ENCODE results near the gene APOA5. TPM values are rescaled to one million over a fixed set of nuclear protein-coding genes. Genes with fewer than 3 reads are reported as not detected.
"Not testable (repeated sequence)": the region's sequence is repeated elsewhere in the genome, so short reads cannot be mapped to it uniquely, and the experiment has no call there.

APOA5 gene
- total RNA-seq, 1 donor: not detected

DNA sequence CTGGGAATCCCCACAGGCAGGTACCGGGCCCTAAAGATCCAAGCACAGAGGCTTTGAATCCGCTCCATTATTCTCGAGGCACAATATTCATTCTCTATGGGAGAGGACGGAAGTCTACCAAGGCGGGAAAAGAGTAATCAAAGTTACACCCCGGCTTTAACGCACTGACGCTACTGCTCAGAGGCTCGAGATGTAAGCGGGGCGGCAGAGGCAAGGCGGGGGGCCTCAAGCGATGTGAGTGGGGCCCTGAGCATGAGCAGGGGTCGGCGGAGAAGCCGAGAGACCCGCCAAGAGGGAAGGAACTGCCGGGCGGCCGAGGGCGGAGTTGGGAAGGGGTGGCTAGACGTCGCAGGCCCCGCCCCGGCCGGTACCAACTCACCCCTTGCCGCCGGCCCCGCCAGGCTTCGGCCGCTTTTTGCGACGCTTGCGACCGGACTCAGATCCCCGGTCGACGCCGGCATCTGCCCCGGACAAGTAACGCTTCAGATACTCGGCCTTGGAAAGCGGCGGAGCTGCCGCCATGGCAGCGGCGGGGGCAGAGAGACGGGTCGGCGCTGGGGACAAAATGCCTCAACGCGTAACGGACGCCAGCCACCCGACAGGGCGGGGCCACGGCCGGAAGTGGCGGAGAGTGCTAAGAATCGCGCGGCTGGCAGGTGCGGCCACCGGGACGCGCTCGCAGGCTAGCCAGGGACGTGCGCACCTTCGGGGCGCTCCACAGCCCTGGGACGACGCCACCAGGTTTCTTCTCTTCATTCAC lies 19.1 kb downstream of the APOA5 start, which contains the start of gene BUD13:
BUD13 (minus strand) TSS at position 545 of the 760 bp plus-strand sequence; CDS start at position 522, 23 bp downstream.
- DNase-seq (ENCODE audit: low read depth): peak; percentile 82
- TF ChIP-seq, protein P1, sequence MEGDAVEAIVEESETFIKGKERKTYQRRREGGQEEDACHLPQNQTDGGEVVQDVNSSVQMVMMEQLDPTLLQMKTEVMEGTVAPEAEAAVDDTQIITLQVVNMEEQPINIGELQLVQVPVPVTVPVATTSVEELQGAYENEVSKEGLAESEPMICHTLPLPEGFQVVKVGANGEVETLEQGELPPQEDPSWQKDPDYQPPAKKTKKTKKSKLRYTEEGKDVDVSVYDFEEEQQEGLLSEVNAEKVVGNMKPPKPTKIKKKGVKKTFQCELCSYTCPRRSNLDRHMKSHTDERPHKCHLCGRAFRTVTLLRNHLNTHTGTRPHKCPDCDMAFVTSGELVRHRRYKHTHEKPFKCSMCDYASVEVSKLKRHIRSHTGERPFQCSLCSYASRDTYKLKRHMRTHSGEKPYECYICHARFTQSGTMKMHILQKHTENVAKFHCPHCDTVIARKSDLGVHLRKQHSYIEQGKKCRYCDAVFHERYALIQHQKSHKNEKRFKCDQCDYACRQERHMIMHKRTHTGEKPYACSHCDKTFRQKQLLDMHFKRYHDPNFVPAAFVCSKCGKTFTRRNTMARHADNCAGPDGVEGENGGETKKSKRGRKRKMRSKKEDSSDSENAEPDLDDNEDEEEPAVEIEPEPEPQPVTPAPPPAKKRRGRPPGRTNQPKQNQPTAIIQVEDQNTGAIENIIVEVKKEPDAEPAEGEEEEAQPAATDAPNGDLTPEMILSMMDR (IDR thresholded peaks at IDR 0.05; ENCODE audit: insufficient read depth, low read depth, low read length): no peak
- peak within 1 kb of the TSS; percentile 78 for H3K4me3 ChIP-seq (ENCODE audit: low read depth, low read length)

DNA sequence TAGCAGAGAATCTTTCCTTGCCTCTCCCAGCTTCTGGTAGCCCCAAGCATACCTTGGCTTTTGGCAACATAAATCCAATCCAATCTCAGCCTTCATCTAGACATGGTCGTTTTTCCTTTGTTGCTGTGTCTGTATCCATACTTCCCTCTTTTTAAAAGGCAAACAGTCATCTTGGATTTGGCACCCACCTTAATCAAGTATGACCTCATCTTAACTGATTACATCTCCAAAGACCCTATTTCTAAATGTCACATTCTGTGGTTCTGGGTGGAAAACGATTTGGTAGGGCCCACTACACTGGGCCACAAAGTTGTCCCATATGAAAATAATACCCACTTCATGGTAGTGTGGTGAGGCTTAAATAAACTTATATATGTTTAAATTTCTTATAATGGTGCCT lies 19.7 kb downstream of the APOA5 start:
- TF ChIP-seq, protein P1 (IDR thresholded peaks at IDR 0.05; ENCODE audit: insufficient read depth, low read depth, low read length): no peak
- no peak for DNase-seq (ENCODE audit: low read depth)

DNA sequence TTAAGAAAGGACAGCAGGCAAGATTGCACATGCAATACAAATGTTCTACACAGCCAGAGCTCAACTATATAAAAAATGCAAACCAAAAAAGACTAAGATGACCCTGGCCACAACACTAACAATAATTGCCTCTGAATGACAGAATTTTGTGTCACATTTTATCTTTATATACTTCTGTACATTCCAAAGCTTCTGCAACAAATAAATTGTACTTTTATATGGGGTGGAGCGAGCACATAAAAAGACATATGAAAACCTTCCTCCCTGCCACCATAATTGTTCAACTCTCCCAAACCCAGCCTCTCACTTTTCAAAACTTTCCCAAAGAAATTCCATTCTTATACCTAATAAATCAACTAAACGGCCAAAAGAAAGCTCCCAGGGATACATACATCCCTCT lies 29.5 kb downstream of the APOA5 start:
- TF ChIP-seq, protein P1 (IDR thresholded peaks at IDR 0.05; ENCODE audit: insufficient read depth, low read depth, low read length): no peak
- no peak overlapping the region for H3K4me3 ChIP-seq (ENCODE audit: low read depth, low read length)
- no peak for DNase-seq (ENCODE audit: low read depth)

More for the DNA sequence above, 19.7 kb downstream of the APOA5 start:
- peak overlapping the region; percentile 78 for H3K4me3 ChIP-seq (ENCODE audit: low read depth, low read length)

DNA sequence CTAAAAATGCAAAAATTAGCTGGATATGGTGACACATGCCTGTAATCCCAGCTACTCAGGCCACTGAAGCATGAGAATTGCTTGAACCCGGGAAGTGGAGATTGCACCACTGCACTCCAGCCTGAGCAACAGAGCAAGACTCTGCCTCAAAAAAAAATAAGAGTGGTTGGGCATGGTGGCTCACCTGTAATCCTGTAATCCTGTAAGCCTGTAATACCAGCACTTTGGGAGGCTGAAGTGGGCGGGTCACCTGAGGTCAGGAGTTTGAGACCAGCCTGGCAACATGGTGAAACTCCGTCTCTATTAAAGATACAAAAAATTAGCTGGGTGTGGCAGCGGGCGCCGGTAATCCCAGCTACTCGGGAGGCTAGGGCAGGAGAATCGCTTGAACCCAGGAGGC lies 35.6 kb downstream of the APOA5 start:
- not testable (repeated sequence) for DNase-seq (ENCODE audit: low read depth); H3K4me3 ChIP-seq (ENCODE audit: low read depth, low read length)

DNA sequence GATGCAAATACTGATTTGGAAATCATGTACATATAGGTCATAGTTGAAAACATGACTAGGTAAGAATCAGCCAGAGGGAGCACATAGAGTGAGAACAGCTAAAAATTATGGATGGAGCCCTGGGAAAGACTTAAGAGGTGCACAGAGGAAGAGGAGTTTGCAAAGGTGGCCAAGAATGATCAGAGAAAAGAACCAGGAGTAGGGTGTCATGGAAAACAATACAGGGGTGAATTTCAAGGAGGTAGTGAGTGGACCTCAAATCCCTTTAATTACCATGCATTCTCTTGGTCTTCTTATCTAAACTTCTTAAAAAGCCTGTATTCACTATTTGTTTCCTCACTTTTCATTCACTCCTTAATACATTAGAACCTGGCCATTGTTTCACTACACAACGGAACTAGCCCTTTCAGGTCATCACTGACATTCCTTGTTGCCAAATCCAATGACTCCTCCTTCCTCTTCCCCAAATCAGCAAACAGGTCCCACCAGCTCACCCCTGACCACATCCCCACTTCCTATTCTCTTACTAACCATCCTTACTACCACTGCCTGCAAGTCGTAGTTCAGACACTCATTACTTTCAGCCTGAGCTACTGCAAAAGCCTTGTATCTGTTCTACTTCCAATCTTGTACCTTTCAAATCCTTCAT lies 41.5 kb downstream of the APOA5 start:
- no peak for DNase-seq (ENCODE audit: low read depth)
- TF ChIP-seq, protein P1 (IDR thresholded peaks at IDR 0.05; ENCODE audit: insufficient read depth, low read depth, low read length): no peak
- H3K4me3 ChIP-seq (ENCODE audit: low read depth, low read length): no peak overlapping the region

DNA sequence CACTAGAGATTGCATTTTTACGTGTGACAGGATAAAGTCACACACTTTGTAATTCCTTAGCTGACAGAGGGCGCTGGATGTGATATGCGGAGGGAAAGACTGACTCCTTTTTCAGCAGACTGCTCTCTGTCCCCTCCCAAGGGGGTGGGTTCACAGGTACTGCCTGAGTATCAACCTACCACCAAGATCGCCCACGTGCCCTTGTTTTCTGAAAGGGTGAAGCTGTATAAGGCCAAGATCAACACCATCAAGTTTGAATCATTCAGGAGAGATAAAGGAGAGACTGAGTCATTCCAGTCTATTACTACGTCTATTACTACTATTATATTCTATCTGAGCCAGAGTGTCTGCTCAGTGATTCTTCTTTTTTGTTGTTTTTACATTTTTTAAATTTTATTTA lies 49.6 kb downstream of the APOA5 start:
- peak; percentile 14 for DNase-seq (ENCODE audit: low read depth)
- no peak overlapping the region for H3K4me3 ChIP-seq (ENCODE audit: low read depth, low read length)
- TF ChIP-seq, protein P1 (IDR thresholded peaks at IDR 0.05; ENCODE audit: insufficient read depth, low read depth, low read length): no peak

DNA sequence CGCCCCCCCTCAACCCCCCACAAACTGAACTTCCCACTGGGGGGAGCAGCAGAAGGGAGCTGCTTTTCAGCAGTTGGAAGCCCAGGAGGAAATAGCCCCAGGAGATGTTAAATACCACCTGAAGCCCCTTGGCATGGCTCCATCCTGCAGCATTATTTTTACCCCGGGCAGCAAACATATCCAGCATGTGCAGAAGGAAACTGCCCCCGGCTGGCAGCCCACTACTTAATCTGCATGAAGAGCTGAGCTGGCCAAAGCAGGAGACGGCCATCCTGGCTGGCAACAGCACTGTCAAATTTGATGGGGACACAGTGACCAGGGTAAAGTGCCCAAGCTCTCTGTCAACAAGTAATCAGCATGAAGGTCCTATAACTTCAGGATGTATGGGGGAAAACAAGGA lies 50.9 kb downstream of the APOA5 start:
- TF ChIP-seq, protein P1 (IDR thresholded peaks at IDR 0.05; ENCODE audit: insufficient read depth, low read depth, low read length): no peak
- H3K4me3 ChIP-seq (ENCODE audit: low read depth, low read length): no peak overlapping the region
- no peak for DNase-seq (ENCODE audit: low read depth)

Data from fibroblast of villous mesenchyme (primary cell).